Right ventricle myocardium inferior (tissue), 1 donor: ENCODE data around the gene GANC. TPM values are rescaled to one million over a fixed set of nuclear protein-coding genes. Genes with fewer than 3 reads are reported as not detected.
"Not testable (repeated sequence)": the region's sequence is repeated elsewhere in the genome, so short reads cannot be mapped to it uniquely, and the experiment has no call there.

Experiments
- ATAC-seq: fragments of 200-7000 bp; cut with Tn5 transposase; one replicate; pipeline ENCODE4 v1.9.1; 2020; ENCODE audit warnings: mild to moderate bottlenecking, moderate library complexity
- DNase-seq: peaks from one replicate; pipeline ENCODE4 v3.0.0; 2021; ENCODE audit errors: missing footprints
- intact Hi-C: fragments of 100-400 bp; cut with DNase I; formaldehyde crosslinking; loops from one replicate; pipeline ENCODE4 v1.11.0; 2022
- total RNA-seq: library from RNA; stranded (reverse); fragmentation: NEBNext Ultra II Directional; extraction: Animal tissue kit (Norgen Biotek cat#: 25700); gene quantifications from one replicate; pipeline ENCODE4 v1.2.1, GENCODE V29; 2021
- donor health status: DM: no; HTN: yes; CAD: no; lungs with severe emphysema.

The GANC gene
- total RNA-seq, 1 donor from 2014 or later, result 16.3 TPM

DNA sequence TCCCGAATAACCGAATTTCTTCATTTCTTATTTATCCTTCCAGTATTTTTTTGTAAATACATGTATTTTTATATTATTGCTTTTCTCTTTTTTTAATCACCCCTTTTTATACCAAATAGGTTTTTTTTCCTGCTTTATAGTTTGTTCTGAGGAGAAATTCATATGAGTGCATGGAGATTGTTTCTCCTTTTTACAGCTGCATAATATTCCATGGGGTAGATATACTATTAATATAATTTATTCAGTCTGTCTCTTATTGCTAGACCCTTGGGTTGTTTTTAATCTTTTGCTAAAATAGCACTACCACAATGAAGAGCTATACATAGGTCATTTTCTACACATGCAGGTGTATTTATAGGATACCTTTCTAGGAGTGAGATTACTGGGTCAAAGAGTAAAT is 3.8 kb downstream of the GANC start:
- ATAC-seq (no peak), DNase-seq (no peak)
- intact Hi-C loops, result loop anchor here (10.0 kb wide), 1 partner anchor 198 kb away; no protein-coding TSS in a partner anchor

GRCh38 chr15:42279234-42279723 is 6.3 kb downstream of the GANC start:
- ATAC-seq (no peak), DNase-seq (no peak)
- intact Hi-C loops, result loop anchor here (10.0 kb wide), 1 partner anchor 196 kb away; no protein-coding TSS in a partner anchor

GRCh38 chr15:42282344-42282743 is 9.3 kb downstream of the GANC start:
- intact Hi-C loops, result no loop called here
- no peak for DNase-seq

DNA sequence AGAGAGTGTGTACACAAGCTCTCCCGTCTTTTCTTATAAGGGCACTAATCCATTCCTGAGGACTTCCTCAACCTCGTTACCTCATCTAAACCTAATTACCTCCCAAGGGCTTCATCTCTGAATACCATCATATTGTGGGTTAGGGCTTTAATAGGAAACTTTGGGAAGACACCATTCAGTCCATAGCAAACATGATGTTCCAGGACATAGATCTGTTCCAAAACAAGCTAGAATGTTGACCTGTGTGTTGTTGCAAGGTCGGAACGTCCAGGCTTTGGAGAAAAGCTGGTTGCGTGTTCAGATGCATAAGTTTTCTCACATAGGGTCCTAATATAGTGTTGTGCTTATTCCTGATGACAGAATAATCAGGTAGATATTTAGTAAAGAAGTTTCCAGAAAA is 9.9 kb downstream of the GANC start:
- DNase-seq (no peak), ATAC-seq (no peak)
- intact Hi-C loops, result no loop called here

More at GRCh38 chr15:42282344-42282743, 9.3 kb downstream of the GANC start:
- no peak for ATAC-seq

DNA sequence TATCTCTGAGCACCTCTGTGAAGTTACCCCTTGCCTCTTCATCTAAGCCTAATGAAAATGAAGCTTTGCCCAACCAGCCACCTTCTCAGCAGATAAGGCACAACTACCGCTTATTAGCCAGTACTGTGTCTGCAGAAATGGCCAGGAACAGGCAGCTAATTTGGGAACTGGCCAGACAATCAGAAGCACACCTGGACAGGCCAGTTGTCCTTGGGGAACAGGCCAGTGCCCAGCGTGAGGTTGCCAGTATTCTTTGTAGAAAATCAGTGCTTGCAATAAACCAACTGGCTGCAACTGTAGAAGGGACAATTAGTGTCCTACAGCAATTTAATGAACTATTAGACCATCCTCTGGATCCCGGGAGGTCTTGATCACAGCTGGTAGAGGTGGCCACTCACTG is 10.7 kb downstream of the GANC start:
- ATAC-seq (no peak), DNase-seq (no peak)
- intact Hi-C loops, result no loop called here

DNA sequence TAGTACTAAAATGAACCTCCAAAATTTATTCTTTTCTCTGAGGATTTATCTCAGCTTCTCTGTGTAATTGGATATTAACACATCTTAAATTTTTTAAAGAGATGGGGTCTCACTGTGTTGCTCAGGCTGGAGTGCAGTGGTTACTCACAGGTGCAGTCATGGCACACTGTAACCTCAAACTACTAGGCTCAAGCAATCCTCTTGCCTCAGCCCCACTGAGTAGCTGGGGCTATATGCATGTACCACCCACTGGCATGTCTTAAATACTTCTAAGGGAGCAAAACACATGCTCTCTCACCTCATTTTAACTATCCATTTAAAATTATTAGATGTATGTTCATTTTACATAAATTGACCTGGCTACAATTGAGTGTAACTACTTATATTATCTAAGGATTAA is 11.6 kb downstream of the GANC start:
- DNase-seq (no peak), ATAC-seq (no peak)
- intact Hi-C loops, result no loop called here

GRCh38 chr15:42285034-42285433 is 12.0 kb downstream of the GANC start:
- DNase-seq (no peak), ATAC-seq (no peak)
- intact Hi-C loops, result no loop called here

DNA sequence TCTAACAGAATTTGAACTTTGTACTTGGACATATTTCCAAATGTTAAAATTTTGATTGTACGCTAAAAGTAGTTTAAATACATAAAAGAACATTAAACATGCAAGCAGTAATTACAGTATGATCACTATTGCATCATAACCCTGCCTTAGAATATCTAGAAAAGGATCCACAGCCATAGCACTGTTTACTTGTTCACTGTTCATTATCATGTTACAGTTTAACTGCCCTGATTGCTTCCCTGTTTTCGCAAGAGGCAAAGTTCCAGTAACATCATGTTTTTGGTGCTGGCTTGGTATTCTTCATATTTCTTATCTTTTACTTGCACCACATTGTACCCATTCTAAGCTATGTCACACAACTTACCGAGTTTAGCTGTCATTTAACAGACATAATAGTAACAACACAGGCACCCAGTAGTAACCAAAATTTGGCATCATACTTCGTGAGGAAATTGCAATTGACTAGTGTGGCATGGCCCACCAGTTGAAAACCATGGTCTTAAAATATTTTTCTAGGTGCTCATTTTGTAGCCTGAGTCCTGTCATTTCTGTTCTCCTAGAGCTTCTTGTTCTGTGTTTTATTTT is 13.5 kb downstream of the GANC start:
- intact Hi-C loops, result no loop called here
- ATAC-seq (no peak), DNase-seq (no peak)

GRCh38 chr15:42287931-42288330 is 14.9 kb downstream of the GANC start:
- ATAC-seq (no peak), DNase-seq (no peak)
- intact Hi-C loops, result no loop called here

DNA sequence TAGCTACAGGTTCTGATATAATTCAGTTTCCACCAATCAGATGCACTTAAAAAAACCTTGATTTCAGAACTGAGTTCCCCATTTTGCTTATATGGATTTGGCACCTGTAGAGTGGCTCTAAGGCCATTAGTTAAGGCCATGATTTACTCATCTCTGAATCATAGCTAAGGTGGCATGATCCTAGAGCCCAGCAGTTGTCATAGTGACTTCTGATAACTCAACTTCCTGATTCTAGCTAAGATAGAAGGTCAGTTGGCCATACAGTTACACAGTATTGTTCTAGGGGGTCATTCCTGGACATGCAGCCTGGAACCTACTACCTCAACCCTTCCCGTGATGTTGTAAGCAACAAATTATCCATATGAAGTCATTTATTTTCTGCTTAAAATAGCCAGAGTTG is 16.2 kb downstream of the GANC start:
- ATAC-seq (no peak), DNase-seq (no peak)
- intact Hi-C loops, result no loop called here

DNA sequence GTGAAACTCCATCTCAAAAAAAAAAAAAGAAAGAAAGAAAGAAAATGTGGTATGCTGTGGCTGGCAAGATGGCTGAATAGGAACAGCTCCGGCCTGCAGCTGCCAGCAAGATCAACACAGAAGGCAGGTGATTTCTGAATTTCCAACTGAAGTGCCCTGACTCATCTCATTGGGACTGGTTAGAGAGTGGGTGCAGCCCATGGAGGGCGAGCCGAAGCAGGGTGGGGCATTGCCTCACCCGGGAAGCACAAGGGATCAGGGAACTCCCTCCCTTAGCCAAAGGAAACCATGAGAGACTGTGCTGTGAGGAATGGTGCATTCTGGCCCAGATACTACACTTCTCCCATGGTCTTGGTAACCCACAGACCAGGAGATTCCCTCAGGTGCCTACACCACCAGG is 28.0 kb downstream of the GANC start:
- ATAC-seq, intact Hi-C loops, DNase-seq: not testable (repeated sequence)

DNA sequence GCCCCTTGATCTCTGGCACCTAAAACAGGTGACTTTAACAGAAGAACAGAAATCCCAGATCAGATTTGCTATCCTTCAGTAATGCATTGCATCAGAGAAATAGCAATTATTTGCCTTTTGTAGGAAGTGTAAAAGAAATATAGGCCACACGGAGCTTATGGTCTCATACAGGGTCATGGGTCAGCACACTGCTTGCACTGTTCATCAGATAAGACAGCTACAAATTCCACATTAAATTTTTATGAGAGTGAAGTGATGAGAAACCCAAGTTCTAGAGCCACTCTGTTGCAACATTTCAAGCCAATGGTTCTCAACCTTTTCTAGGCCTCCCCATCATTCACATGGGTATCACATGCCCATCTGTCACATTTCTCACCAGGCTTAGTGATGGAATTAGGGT is 33.7 kb downstream of the GANC start:
- DNase-seq, result no peak
- intact Hi-C loops, result no loop called here
- no peak for ATAC-seq

GRCh38 chr15:42313463-42313862 is 40.5 kb downstream of the GANC start:
- intact Hi-C loops, result no loop called here
- DNase-seq, result no peak
- no peak for ATAC-seq

DNA sequence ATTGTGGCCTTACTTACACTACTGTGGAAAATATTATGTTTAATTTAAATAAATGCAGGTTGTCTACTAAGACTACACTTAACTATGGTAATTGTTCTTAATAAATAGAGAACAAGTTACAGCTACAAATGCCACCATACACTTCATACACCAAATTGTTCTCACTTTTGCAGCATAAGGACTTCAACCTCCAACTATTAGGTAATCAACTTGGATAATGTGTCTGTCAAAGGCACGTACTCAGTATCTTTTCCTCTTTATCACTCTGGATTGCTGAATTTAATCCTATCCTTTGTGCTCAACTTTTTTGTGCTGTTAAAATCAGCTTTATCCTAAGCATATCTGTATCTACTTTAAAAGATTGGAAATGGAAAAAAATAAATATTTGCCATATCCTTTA is 41.8 kb downstream of the GANC start:
- DNase-seq (no peak), ATAC-seq (no peak)
- intact Hi-C loops, result no loop called here

GRCh38 chr15:42315521-42315920 is 42.5 kb downstream of the GANC start:
- DNase-seq, result no peak
- ATAC-seq, result no peak

GRCh38 chr15:42316282-42316805 is 43.3 kb downstream of the GANC start:
- ATAC-seq, intact Hi-C loops: not testable (repeated sequence)

More at GRCh38 chr15:42315521-42315920, 42.5 kb downstream of the GANC start:
- intact Hi-C loops, result no loop called here

GRCh38 chr15:42319206-42319605 is 46.2 kb downstream of the GANC start:
- intact Hi-C loops, result no loop called here
- no peak for ATAC-seq
- DNase-seq, result no peak

More at GRCh38 chr15:42316282-42316805, 43.3 kb downstream of the GANC start:
- DNase-seq, result not testable (repeated sequence)

DNA sequence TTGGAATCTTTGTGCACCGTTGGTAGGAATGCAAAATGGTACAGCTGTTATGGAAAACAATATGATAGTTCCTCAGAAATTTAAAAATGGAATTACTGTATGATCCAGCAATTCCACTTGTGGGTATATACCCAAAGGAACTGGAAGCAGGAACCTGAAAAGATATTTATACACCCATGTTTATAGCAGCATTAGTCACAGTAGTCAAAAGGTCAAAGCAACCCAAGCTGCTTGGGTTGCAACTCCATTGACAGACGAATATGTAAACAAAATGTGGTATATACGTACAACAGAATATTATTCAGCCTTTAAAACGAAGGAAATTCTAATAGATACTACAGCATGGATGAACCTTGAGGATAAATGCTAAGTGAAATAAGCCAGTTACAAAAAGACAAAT is 51.3 kb downstream of the GANC start:
- intact Hi-C loops, result no loop called here
- no peak for ATAC-seq

GRCh38 chr15:42329161-42329560 is 56.2 kb downstream of the GANC start:
- DNase-seq (no peak), ATAC-seq (no peak)
- intact Hi-C loops, result no loop called here

More for the DNA sequence above, 51.3 kb downstream of the GANC start:
- no peak for DNase-seq

DNA sequence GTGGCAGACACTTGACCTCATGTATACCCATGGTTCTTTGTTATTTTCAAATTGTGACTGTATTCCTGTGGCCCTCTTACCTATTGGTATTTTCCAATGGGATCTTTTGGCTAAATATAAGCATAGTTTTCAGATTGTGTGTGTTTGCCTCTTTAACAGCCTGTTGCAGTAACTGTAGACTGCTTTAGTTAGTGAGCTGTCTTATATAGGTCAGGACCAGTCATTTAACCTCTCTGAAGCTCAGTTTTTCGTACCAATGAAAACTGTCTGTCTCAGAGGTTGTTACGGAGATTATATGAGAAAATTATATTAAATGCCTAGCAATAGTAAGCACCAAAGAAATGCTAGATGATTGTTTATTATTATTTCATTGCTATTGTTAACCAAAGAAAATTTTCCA is 57.0 kb downstream of the GANC start:
- ATAC-seq (no peak), DNase-seq (no peak)
- intact Hi-C loops, result no loop called here

- ATAC-seq (peak; percentile 91), DNase-seq (no peak)
- intact Hi-C loops, result no loop called here
Measured at GRCh38 chr15:42331235-42331634, 58.2 kb downstream of the GANC start.
